Measurements from ENCODE around the gene TTC4.

- TF ChIP-seq POLR2AphosphoS5 (IDR thresholded peaks at IDR 0.05): no peak
- peak in 1 of 4 experiments; percentile 11 for TF ChIP-seq CTCF (IDR thresholded peaks at IDR 0.05)
- no peak for TF ChIP-seq POLR2A (IDR thresholded peaks at IDR 0.05)
Measured at GRCh38 chr1:54764922-54765561, 49.4 kb downstream of the TTC4 start.
